ENCODE results near the gene APLNR. TPM values are rescaled to one million over a fixed set of nuclear protein-coding genes. Genes with fewer than 3 reads are reported as not detected.

Gene APLNR
- total RNA-seq, 1 donor from 2014 or later: 5.8 TPM

GRCh38 chr11:57217053-57217452, 20.0 kb downstream of the APLNR start:
- no peak for DNase-seq

GRCh38 chr11:57216463-57216862, 20.6 kb downstream of the APLNR start:
- DNase-seq: no peak

GRCh38 chr11:57214494-57214893, 22.6 kb downstream of the APLNR start:
- DNase-seq: no peak

DNA sequence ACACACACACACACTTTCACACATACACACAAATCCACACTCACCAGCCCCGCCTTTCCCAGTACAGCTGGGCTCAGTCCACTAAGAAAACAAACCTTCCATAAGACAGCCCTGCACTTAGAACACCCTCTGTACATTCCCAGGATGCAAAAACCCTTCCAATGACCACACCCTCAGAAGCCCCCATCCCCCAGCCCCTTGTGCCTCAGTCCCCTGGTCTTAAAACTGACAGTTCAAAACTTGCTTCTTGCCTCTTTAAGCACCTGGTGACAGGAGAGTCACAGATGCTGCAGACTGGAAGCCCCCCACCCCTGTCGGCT, 23.0 kb downstream of the APLNR start:
- DNase-seq: no peak

DNA sequence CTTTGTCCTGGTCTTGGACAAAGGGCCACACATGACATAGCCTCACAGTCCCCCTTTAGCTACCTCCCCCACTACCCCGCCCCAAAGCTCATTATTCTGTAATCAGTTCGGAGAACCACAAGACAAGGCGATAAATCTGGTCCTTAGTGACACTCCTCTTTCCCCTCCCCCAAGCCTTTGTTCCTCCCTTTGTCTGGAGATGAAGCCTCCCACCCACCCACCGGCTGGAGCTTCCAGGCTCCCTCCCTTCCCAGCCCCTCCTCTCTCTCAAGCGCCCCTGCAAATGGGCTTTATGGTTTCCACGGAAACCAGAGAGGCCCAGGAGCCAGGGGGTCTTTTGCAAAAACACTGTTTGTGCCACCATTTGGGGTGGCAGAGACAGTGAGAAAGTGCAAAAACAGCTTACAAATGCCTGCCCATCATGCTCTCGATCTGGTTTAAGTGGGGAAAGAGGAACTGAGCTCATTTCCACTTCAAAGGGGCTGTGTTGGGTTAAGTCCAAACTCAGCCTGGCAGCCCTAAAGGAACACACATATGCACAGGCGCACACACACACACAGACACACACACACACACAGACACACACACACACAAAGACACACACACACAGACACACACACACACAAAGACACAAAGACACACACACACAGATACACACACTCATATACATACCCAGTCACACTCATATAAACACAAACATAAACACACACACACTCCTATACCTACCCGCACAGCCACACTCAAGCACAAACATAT, 23.5 kb downstream of the APLNR start:
- DNase-seq: no peak

DNA sequence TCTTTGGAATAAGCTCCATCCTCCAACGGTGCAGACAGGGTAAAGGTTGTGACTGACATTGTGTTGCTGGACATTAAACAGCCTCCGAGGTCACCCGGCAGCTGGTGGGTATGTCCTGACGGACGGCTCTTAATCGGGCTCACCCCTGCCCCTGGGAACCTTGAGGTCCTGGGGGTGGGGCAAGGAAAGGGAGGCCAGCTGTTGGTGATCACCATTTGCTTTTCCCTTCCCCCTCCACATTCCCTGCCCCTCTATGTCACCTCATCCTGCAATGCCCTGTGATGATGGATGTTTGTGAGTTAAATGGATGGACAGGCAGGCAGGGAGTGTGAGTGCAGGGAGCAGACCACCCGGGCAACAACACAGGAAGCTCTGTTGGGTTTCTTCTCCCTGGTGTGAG, 26.3 kb downstream of the APLNR start:
- DNase-seq: no peak

- no peak for DNase-seq
Observed at GRCh38 chr11:57207168-57207567, 29.9 kb downstream of the APLNR start.

DNA sequence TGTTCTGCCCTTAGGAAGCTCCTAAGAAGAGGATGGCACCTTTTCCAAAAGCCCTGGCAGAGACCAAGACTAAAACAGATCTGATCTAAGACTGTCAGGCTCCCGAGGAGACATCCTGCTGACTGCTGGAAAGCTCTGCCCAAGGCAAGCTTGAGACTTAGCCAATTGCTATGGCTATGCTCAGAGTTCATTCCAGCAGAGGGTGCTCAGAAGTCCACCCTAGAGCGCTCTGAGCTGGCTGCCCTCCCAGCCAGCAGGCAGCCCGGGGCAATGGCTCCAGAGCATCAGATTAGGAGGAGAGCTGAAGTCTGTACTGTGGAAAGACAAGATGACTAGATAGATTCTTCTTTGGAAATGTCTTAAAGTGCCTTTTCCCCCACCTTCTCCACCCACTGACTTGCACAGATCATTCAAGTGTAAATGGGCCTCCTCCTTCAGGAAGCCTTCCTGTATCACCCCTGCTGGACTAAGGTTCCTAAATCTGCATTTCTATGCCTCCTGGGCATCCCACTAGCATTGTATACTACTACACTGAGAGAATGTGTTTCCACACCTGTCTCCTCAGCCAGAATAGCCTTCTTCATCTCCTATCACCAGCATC, 31.9 kb downstream of the APLNR start:
- DNase-seq: no peak

DNA sequence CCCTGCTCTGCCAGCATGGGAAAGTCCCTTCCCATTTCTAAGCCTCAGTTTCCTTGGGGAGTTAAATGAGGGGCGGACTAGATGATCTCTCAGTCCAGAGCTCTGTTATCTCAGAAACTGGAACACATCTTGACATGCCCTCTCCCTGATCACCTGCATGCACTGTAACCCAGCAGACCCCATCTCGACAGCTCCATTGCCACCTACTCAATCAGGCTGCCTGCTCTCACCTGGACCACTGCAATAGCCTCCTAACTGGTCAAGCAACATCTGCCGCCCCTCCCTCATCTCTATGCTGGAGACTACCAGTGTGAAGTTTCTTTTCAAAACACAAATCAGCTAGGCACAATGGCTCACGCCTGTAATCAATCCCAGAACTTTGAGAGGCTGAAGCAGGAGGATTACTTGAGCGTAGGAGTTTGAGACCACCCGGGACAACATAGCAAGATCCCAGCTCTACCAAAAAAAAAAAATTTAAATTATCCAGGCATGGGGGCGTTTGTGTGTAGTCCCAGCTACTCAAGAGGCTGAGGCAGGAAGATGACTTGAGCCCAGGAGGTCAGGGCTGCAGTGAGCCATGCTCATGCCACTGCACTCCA, 33.1 kb downstream of the APLNR start:
- no peak for DNase-seq

GRCh38 chr11:57203359-57203758, 33.7 kb downstream of the APLNR start:
- DNase-seq: no peak

- no peak for DNase-seq
Observed at GRCh38 chr11:57202281-57202680, 34.8 kb downstream of the APLNR start.

- no peak for DNase-seq
Observed at GRCh38 chr11:57200917-57201316, 36.1 kb downstream of the APLNR start.

DNA sequence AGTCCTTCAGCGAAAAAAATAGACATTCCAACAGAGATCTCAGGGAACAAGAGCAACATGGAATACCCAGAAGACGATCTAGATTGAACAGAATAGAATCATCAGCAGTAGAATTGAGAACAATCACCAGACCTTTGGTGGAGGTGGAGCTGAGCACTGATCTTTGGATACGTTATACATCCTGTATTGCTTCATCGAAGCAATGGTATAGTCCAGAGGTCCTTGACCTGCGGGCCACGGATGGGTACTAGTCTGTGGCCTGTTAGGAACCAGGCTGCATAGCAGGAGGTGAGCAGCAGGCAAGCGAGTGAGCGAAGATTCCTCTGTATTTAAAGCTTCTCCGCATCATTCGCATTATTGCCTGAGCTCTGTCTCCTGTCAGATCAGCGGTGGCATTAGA, 37.7 kb downstream of the APLNR start:
- DNase-seq: no peak

DNA sequence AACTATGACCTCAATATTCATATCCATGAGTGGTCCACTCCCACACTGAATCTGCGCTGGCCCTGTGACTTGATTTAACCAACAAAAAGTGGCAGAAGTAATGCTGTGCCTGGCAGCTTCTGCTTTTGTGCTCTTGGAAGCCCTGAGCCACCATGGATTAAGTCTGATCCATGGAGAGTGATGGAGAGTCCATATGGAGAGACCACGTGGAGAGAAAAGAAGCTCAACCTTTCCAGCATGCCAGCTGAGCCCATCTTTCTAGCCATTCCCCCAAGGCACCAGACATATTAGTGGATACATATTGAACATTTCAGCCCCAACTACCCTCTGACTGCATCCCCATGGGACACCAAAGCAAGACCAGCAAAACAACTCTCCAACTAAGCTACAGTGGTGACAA, 39.3 kb downstream of the APLNR start:
- no peak for DNase-seq

DNA sequence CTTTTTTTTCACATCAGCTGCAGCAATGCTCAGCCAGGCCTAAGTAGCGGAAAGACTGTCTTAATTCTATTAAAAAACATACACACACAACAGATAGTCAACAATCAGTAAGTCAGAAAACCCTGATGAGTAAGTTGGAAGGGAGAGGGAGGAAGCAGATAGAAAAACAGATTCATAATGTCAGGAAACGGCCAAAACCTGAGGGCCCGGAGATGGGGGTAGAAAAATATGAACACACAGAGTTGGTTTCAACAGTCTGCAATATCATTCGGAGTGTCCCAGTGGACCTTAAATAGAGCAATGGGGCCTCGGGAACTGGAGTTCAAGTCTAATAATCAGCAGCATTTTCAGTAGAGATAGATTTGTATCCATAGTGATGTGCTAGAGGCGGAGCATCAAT, 40.5 kb downstream of the APLNR start:
- no peak for DNase-seq

DNA sequence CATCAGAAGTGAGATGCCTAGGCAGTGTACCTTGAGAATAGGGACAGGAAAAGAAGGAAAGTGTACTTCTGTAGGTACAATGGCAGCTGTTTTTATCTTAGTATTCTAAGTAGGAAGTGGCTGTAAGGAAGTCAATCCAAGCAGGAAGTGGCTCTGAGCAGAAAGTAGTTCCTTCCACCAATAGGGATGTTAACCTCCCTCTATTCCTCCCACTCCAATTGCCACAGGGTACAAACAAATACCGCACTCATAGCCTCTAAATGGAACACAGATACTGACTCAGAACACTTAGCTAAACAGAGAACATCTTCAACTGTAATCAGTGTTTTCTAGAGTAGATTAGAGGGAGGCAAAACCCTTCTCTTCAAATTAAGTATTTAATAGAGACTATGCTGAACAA, 44.7 kb downstream of the APLNR start:
- no peak for DNase-seq

GRCh38 chr11:57191311-57192219, 45.5 kb downstream of the APLNR start:
- no peak for DNase-seq

DNA sequence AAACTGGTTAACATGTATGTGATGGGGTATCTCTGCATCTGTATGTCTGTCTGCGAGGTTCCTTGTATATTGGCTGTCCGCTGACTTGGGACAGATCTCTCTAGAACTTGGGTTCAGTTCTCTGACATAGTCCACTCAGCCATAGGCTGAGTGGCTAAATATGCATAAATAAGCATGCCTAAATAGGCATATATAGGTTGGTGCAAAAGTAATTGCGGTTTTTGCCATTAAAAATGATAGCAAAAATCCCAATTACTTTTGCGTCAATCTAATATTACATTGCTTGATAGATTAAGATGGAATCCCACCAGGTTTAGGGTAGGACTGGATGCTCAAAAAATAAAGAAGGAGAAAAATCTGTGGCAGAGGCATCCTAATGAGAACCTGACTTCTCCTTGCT, 46.5 kb downstream of the APLNR start:
- DNase-seq: no peak

Other genes with a start within 250 kb of the APLNR start
- not detected for gene OR5AK2, start 248.3 kb downstream of the APLNR start, total RNA-seq
- 25.7 TPM for gene LRRC55, start 55.3 kb downstream of the APLNR start, total RNA-seq
- gene TNKS1BP1, start 87.7 kb upstream of the APLNR start, total RNA-seq: 19.3 TPM
- 49.8 TPM for gene SSRP1, start 98.6 kb upstream of the APLNR start, total RNA-seq
- not detected for gene P2RX3, start 101.1 kb upstream of the APLNR start, total RNA-seq
- 0.31 TPM for gene PRG3, start 143.9 kb upstream of the APLNR start, total RNA-seq
- not detected for gene PRG2, start 153.4 kb upstream of the APLNR start, total RNA-seq
- 8.7 TPM for gene SLC43A3, start 189.9 kb upstream of the APLNR start, total RNA-seq
- 0.47 TPM for gene RTN4RL2, start 223.3 kb upstream of the APLNR start, total RNA-seq